K562 (cell line): ENCODE measurements around the gene SCUBE2. TPM values are rescaled to one million over a fixed set of nuclear protein-coding genes. Genes with fewer than 3 reads are reported as not detected.

ENCODE experiments used
- ATAC-seq: fragments of 200-7000 bp; cut with Tn5 transposase; 3 replicates; pipeline ENCODE4 v1.9.1; 2020; ENCODE audit warnings: moderate library complexity
- BruUV-seq: library from RNA; stranded (reverse); fragments of 400-500 nt; replicated peaks from 2 replicates; lab custom pipeline; 2021; lab: Mats Ljungman, UMichigan
- CTCF ChIA-PET: fragments of 300-600 bp; formaldehyde crosslinking; extraction: SDS; loops from one replicate; lab custom pipeline; 2021; ENCODE audit warnings: low intra/inter-chr PET ratio; lab: Yijun Ruan, JAX
- POLR2A ChIA-PET: fragments of 300-600, 350-650 bp; sonication (Branson Sonifier 250); formaldehyde crosslinking; extraction: SDS; loops from one replicate; lab custom pipeline; 2021; ENCODE audit warnings: antibody characterized with exemption, inconsistent platforms; lab: Yijun Ruan, JAX
- DNase-seq, 4 experiments: peaks; one replicate each; pipeline versions ENCODE4 v3.0.0 to v3.0.0-alpha.2; 2011 to 2018; ENCODE audit warnings: low spot score in 3 of 4, mixed read lengths in 3 of 4; ENCODE audit errors: extremely low read depth in 1 of 4
- FAIRE-seq: peaks from 2 replicates; lab custom pipeline; 2011; peaks lifted over from hg19 to GRCh38; lab: Jason Lieb, UNC
- H2AFZ ChIP-seq: 2 replicates; pipeline ENCODE4 v1.6.0; 2011; ENCODE audit warnings: low read depth, low read length, control low read depth, inconsistent platforms
- H3K27ac ChIP-seq: fragments of 200-600 bp; 3 replicates; pipeline ENCODE4 v1.8.0; 2011; ENCODE audit warnings: low read depth, mild to moderate bottlenecking, control low read depth, inconsistent platforms, low read length, moderate library complexity, mixed read lengths; ENCODE audit errors: extremely low read depth
- H3K27me3 ChIP-seq, 2 experiments: fragments of 300-600 bp in 1 of 2; 2 replicates in 1 of 2; 3 replicates in 1 of 2; pipeline versions ENCODE4 v1.6.0 to v1.8.0; 2011; ENCODE audit warnings: inconsistent platforms in 2 of 2, low read length in 2 of 2, mild to moderate bottlenecking in 1 of 2, mixed read lengths in 1 of 2, moderate library complexity in 1 of 2; ENCODE audit not compliant: control insufficient read depth in 2 of 2, insufficient read depth in 2 of 2
- H3K36me3 ChIP-seq: fragments of 300-600 bp; 3 replicates; pipeline ENCODE4 v1.8.0; 2011; ENCODE audit warnings: mild to moderate bottlenecking, low read length, inconsistent platforms; ENCODE audit not compliant: control insufficient read depth, insufficient read depth
- H3K4me1 ChIP-seq, 2 experiments: fragments of 200-600 bp in 1 of 2; replicated peaks in 1 of 2; 2 replicates in 1 of 2; 3 replicates in 1 of 2; pipeline versions ENCODE4 v1.5.1 to v1.8.0; 2011; ENCODE audit warnings: inconsistent platforms in 2 of 2, low read length in 2 of 2, mild to moderate bottlenecking in 1 of 2, mixed read lengths in 1 of 2, moderate library complexity in 1 of 2; ENCODE audit not compliant: control insufficient read depth in 2 of 2, insufficient read depth in 2 of 2
- H3K4me2 ChIP-seq: 2 replicates; pipeline ENCODE4 v1.6.1; 2011; ENCODE audit warnings: low read length, control low read depth, inconsistent platforms, mixed read lengths; ENCODE audit not compliant: insufficient read depth
- H3K4me3 ChIP-seq: fragments of 200-600 bp; sonication (generic), shearing (Covaris generic); 2 replicates; pipeline ENCODE4 v1.5.1; 2016; ENCODE audit warnings: control low read depth, inconsistent platforms
- H3K79me2 ChIP-seq: fragments of 200-600 bp; 3 replicates; pipeline ENCODE4 v1.8.0; 2011; ENCODE audit warnings: low read length, inconsistent platforms; ENCODE audit not compliant: control insufficient read depth, insufficient read depth
- H3K9ac ChIP-seq, 2 experiments: 2 replicates each; pipeline versions ENCODE4 v1.6.0 to v1.6.1; 2011; ENCODE audit warnings: low read depth in 2 of 2, low read length in 2 of 2, control low read depth in 1 of 2, inconsistent platforms in 1 of 2, mild to moderate bottlenecking in 1 of 2, mixed read lengths in 1 of 2; ENCODE audit not compliant: insufficient read depth in 1 of 2
- H3K9me1 ChIP-seq: one replicate; pipeline ENCODE4 v1.6.0; 2011; ENCODE audit warnings: inconsistent platforms, mild to moderate bottlenecking, low read length, moderate library complexity; ENCODE audit not compliant: control insufficient read depth, insufficient read depth
- H3K9me3 ChIP-seq: replicated peaks from 2 replicates; pipeline ENCODE4 v1.5.1; 2011; ENCODE audit warnings: low read depth, low read length, inconsistent platforms; ENCODE audit not compliant: control insufficient read depth, insufficient read depth
- H4K20me1 ChIP-seq: replicated peaks from 2 replicates; pipeline ENCODE4 v1.6.1; 2011; ENCODE audit warnings: low read length, inconsistent platforms, mixed read lengths; ENCODE audit not compliant: control insufficient read depth, insufficient read depth
- CBFA2T2 ChIP-seq: fragments of 450-650 bp; conservative IDR thresholded peaks from 2 replicates; pipeline ENCODE4 v1.6.1; 2017; ENCODE audit warnings: mild to moderate bottlenecking
- CLOCK ChIP-seq: fragments of 250-450 bp; sonication (Bioruptor Pico); IDR thresholded peaks from 2 replicates; pipeline ENCODE4 v1.4.0; 2020; ENCODE audit warnings: mild to moderate bottlenecking, moderate library complexity, borderline replicate concordance
- ESRRA ChIP-seq: fragments of 450-650 bp; IDR thresholded peaks from 2 replicates; pipeline ENCODE4 v1.6.1; 2014; ENCODE audit warnings: low read depth, mild to moderate bottlenecking, moderate library complexity, borderline replicate concordance
- GATAD2B ChIP-seq: fragments of 450-650 bp; IDR thresholded peaks from 2 replicates; pipeline ENCODE4 v1.6.1; 2017; ENCODE audit warnings: mild to moderate bottlenecking, borderline replicate concordance
- KLF16 ChIP-seq: IDR thresholded peaks from 2 replicates; pipeline ENCODE4 v1.6.1; 2016; ENCODE audit warnings: antibody characterized with exemption
- MEF2D ChIP-seq: conservative IDR thresholded peaks from 2 replicates; pipeline ENCODE4 v1.6.1; 2016; ENCODE audit warnings: low read depth, missing genetic modification characterization, missing compliant biosample characterization
- POLR2G ChIP-seq: fragments of 200-400 bp; formaldehyde crosslinking; IDR thresholded peaks from 2 replicates; pipeline ENCODE4 v1.6.1; 2017; ENCODE audit warnings: low read depth, mild to moderate bottlenecking, antibody characterized with exemption, low read length, moderate library complexity
- RBFOX2 ChIP-seq: fragments of 200-400 bp; formaldehyde crosslinking; IDR thresholded peaks from 2 replicates; pipeline ENCODE4 v1.6.1; 2017; ENCODE audit warnings: low read depth, mild to moderate bottlenecking, low read length, moderate library complexity
- SIX5 ChIP-seq, 2 experiments: IDR thresholded peaks; 2 replicates each; pipeline ENCODE4 v1.6.1; 2011; ENCODE audit warnings: low read length in 2 of 2, borderline replicate concordance in 1 of 2, low read depth in 1 of 2, mild to moderate bottlenecking in 1 of 2, moderate library complexity in 1 of 2; ENCODE audit not compliant: insufficient read depth in 1 of 2
- SREBF2 ChIP-seq: sonication (generic); formaldehyde crosslinking; IDR thresholded peaks from 2 replicates; pipeline ENCODE4 v1.4.0; 2020; ENCODE audit warnings: mild to moderate bottlenecking, missing genetic modification reagents
- TAL1 ChIP-seq: fragments of 450-650 bp; IDR thresholded peaks from 2 replicates; pipeline ENCODE4 v1.6.1; 2016; ENCODE audit warnings: mild to moderate bottlenecking
- TCF3 ChIP-seq: sonication (generic); formaldehyde crosslinking; IDR thresholded peaks from 2 replicates; pipeline ENCODE4 v1.4.0; 2020; ENCODE audit warnings: mild to moderate bottlenecking, missing genetic modification reagents
- THRB ChIP-seq: fragments of 450-650 bp; formaldehyde crosslinking; conservative IDR thresholded peaks from 2 replicates; pipeline ENCODE4 v1.4.0; 2022; ENCODE audit warnings: mild to moderate bottlenecking, missing genetic modification characterization
- XRCC3 ChIP-seq: fragments of 450-650 bp; IDR thresholded peaks from 2 replicates; pipeline ENCODE4 v1.6.1; 2017; ENCODE audit warnings: mild to moderate bottlenecking, moderate library complexity
- ZBTB2 ChIP-seq: fragments of 450-650 bp; IDR thresholded peaks from 2 replicates; pipeline ENCODE4 v1.6.1; 2016; ENCODE audit warnings: antibody characterized with exemption
- ZNF707 ChIP-seq: fragments of 250-450 bp; sonication (Bioruptor Pico); conservative IDR thresholded peaks from 2 replicates; pipeline ENCODE4 v1.8.0; 2022; ENCODE audit warnings: inconsistent platforms, mild to moderate bottlenecking, moderate library complexity
- whole genome bisulfite sequencing: fragments of 100-300 bp; shearing (Covaris generic); methylation state at CpG from one replicate; pipeline ENCODE4 v1.1.6; 2016; ENCODE audit warnings: low coverage, mixed read lengths; ENCODE audit not compliant: insufficient coverage; ENCODE audit errors: missing lambda C conversion rate; 5-methylcytosine and 5-hydroxymethylcytosine counted together
- in situ Hi-C: fragments of 300-500 bp; cut with MboI; formaldehyde crosslinking; loops from 4 replicates; pipeline ENCODE4 v1.15.0; 2018; ENCODE audit warnings: inconsistent platforms, mixed read lengths
- intact Hi-C: fragments of 100-400 bp; cut with micrococcal nuclease; formaldehyde crosslinking; loops from 2 replicates; pipeline ENCODE4 v1.14.2; 2022
- polyA plus RNA-seq, 8 experiments: library from polyadenylated mRNA; depleted of rRNA in 4 of 8; stranded (reverse) in 5 of 8; unstranded in 3 of 8; fragments of >200 nt; fragmentation: Nextera tagmentation in 2 of 8; fragmentation: Illumina TruSeq in 1 of 8; extraction: Ambion mirVana in 2 of 8; extraction: Trizol in 1 of 8; gene quantifications; 2 replicates each; pipeline versions ENCODE4 v1.2.1 to v1.2.3, GENCODE V29; 2011 to 2014; ENCODE audit warnings: inconsistent platforms in 1 of 8, missing spikeins in 1 of 8
- total RNA-seq, 7 experiments: library from RNA; depleted of rRNA in 6 of 7; stranded (reverse); fragments of >200 nt in 6 of 7; fragmentation: Illumina TruSeq in 2 of 7; extraction: Trizol in 2 of 7; gene quantifications; 2 replicates each; pipeline versions ENCODE4 v1.2.1 to v1.2.3, GENCODE V29; 2011 to 2021; ENCODE audit warnings: low replicate concordance in 1 of 7

Gene SCUBE2
- total and polyA plus RNA-seq, 9 of the 15 experiments (the other 6 are each of a cell fraction or from before 2014, with no cell fraction given): 0.06 to 0.40 (median 0.07) TPM; not detected in 6

GRCh38 chr11:9123595-9124304, 32.4 kb upstream of the SCUBE2 start:
- peak; percentile 32 for FAIRE-seq
- Histone ChIP-seq H3K9me3 (peaks cover 5% of the 10 kb centered on the region), H3K4me3 (no peak overlapping the region), H3K9me1 (no peaks in the 10 kb centered on the region), H3K27me3 (no peaks in the 10 kb centered on the region), H3K4me2 (no peak overlapping the region; the same call in 1 of the 2 replicates), H4K20me1 (no peaks in the 10 kb centered on the region), H2AFZ (peak overlapping the region; percentile 57), H3K9ac (0 out of 4 replicates have a peak overlapping the region, but pooled peaks of 1 of the 2 experiments have one; percentile 7), H3K4me1 (peaks cover 0 to 11% of the 10 kb centered on the region in 2 experiments; a peak in 2 of 5 replicates), H3K36me3 (no peaks in the 10 kb centered on the region), H3K79me2 (no peaks in the 10 kb centered on the region), H3K27ac (peak overlapping the region; percentile 29; the same call in 1 of the 3 replicates)
- BruUV-seq: no TSS peak
- ChIA-PET CTCF (no interaction called here), POLR2A (no interaction called here)
- in situ Hi-C loops (no loop called here), intact Hi-C loops (no loop called here)
- WGBS: 24% methylated on average over 2 of the region's 2 CpGs
- DNase-seq: peak in 1 of 4 experiments; percentile 44
- ATAC-seq: no peak
- no peak for TF ChIP-seq ZBTB2
- TF ChIP-seq GATAD2B: no peak
- TF ChIP-seq CBFA2T2: peak; percentile 31
- no peak for TF ChIP-seq RBFOX2
- peak; percentile 57; the same call in 1 of the 2 replicates for TF ChIP-seq MEF2D (tag)
- no peak for TF ChIP-seq POLR2G
- no peak for TF ChIP-seq XRCC3
- no peak for TF ChIP-seq SIX5 (IDR thresholded peaks at IDR 0.05; ENCODE audit: borderline replicate concordance in 1 of 2, insufficient read depth in 1 of 2, low read depth in 1 of 2, low read length in 2 of 2)
- no peak for TF ChIP-seq CLOCK (CRISPR knock-in tag)
- no peak for TF ChIP-seq ESRRA
- TF ChIP-seq KLF16: no peak
- TF ChIP-seq TCF3: peak; percentile 58
- no peak for TF ChIP-seq THRB (CRISPR knock-in tag)
- TF ChIP-seq SREBF2 (CRISPR knock-in tag): no peak
- TF ChIP-seq TAL1: peak; percentile 35; the same call in 1 of the 2 replicates
- TF ChIP-seq ZNF707 (CRISPR knock-in tag): no peak
